Sigmoid colon (tissue), 4 donors: Measurements from ENCODE around the gene RPS6KA2.

ENCODE experiments used
- CTCF ChIP-seq, 4 experiments: fragments of 450-650 bp in 3 of 4; fragments of 200-600 bp in 1 of 4; IDR thresholded peaks; one replicate each; pipeline ENCODE4 v1.5.1; 2016 to 2019; ENCODE audit warnings: antibody characterized with exemption in 4 of 4, mild to moderate bottlenecking in 3 of 4, moderate library complexity in 2 of 4
- POLR2AphosphoS5 ChIP-seq, 4 donors: sonication (generic); formaldehyde crosslinking; IDR thresholded peaks; one replicate each; pipeline ENCODE4 v1.6.1; 2017; ENCODE audit warnings: antibody characterized with exemption in 4 of 4

GRCh38 chr6:166597711-166598440 is 29.2 kb downstream of the RPS6KA2 start:
- TF ChIP-seq POLR2AphosphoS5 (IDR thresholded peaks at IDR 0.05): no peak
- TF ChIP-seq CTCF (IDR thresholded peaks at IDR 0.05): no peak
